Measurements from ENCODE around the gene TCF20.
A peak's percentile ranks its signal among the peaks of the same experiment; 100 is the strongest.

Gene TCF20

DNA sequence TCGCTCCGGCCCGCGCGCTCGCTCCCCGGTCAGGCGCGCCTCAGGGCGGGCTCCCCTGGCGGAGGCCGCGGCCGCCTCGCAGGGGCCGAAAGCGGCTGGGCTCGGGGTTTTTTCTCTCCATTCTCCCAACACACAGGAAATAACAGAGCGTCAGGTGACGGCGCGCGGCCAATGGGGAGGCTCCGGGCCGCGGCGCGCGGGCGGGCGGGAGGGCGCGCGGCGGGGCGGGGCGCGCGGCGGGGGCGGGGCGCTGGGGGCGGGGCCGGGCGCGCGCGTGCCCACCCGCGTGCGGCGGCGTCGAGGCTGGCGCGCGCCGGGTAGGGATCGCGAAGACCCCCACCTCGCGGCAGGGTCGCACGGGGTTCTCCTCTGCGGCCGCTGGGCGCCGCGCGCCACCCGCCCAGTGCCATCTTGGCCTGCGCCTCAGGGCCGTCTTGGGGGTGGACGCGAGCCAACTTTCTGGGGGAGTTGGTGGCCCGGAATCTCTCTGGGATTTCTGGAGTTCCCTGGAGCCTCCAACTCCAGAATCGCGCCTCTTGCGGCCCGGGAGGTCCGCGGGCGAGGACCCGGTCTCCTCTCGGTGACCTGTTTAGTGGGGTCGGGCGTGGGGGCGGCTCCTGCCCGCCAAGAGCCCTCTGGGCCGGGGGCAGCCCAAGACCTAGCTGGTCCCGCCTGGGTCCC, at the start of gene TCF20:
Gene TCF20, minus strand, starts transcription at position 144 of the 681 bp plus-strand sequence. CDS start 55,348 bp downstream, outside the sequence.
- DNase-seq, result peak; percentile 82

DNA sequence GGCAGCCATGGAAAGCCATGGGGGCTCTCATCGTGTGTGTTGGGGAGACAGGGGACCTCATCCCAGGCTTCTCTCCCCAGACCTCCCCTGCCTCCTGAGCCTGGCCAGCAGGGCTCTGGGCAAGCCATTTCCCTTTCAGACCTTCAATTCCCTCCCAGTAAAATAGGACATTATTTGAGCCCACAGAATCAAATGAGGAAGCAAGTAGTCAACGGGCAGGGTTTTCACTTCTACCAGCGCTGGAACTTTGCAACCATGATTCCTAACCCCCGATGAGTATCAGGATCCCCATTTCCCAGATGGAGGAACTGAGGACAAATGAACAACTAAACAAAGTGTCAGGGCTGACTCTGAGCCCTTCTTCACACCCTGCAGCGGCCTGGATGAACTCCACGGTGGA, 48.9 kb upstream of the TCF20 start:
- DNase-seq, result no peak

DNA sequence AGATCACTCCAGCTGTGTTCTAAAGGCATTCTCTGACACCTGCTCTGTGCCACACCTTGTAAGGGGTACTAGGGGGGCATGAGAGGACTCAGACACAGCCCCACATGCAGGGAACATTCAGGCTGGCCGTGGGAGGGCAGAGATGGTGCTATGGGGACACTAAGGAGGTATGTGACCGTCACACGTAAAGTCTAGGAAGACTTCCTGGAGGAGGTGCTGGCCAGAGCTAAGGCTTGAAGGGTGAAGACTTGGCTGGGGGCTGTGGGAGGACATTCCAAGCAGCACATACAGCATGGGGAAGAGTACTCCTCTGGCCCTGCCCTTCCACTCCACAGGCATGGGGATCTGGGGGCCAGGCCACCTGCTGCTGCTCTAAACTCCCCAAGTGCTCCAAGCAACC, 48.5 kb upstream of the TCF20 start:
- no peak for DNase-seq

DNA sequence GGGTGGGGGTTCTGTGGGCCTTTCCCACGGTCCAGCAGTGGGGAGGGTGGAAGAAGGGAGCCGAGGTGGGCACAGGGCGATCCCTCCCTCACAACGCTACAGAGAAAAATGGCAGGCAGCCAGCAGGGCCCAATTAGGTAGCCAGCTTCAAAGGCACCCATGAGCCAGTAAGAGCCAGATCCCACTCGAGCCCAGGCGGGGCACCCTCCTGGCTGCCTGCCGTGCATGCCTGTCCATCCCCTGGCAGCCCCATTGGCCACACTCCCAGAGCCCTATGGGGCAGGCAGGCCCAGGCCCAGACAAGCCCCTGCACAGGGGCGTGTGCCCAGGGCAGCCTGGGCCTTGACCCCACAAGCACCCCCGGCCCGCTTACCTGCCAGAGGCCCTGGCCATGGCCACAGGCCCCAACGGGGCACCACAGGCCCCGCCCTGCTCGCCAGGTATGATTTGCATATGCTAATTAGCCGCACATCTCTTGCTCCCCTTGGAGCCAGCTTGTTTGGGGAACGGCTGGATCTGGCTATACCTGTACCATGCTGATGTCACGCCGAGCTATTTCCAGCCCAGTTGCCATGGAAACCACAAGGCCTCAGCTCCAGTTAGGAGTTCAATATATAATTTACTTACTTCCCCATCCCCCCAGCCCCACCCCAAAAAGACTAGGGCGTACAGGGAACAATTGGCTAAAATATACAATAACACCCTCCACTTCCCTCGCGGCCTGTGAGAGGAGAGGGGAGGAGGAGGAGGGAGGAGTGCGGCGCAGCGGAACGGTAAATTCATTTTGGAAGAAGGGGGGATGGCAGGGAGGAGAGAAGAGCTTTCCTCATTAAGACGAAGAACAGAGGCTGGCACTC, 47.5 kb upstream of the TCF20 start:
- peak; percentile 50 for DNase-seq

DNA sequence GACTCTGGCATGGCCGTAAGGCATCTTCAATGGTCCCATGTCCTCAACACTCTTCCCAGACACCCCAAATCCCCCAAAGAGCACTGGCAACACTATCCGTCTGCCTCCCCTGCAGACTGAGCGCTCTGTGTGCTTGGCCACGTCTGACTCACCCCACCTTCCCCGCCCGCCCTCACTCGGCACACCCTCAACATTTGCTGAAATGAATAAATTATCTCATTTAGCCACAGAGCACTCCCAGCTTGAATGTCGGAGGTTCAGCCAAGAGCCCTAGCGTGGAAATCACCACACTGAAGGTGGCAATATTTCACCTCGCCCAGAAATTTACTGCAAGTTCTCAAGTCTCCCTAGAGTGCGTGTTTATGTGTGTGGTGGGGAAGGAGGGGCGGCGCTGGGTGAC, 46.6 kb upstream of the TCF20 start:
- no peak for DNase-seq

DNA sequence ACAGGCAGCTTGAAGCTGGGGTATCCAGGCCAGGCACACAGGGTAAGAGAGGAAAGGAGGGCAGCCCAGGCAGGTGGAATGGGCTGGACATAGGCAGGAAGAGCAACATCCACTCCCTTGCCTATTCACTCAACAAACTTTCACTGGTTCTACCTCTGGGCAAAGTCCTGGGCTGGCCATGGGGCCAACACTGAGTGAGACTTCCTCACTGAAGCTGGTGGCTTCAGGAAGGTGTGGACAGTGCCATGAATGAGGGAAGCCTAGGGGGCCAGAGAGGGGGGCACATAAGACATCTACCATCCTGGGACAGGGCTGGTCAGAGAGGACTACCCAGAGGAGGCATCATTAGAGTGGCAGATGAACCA, 44.9 kb upstream of the TCF20 start:
- no peak for DNase-seq

DNA sequence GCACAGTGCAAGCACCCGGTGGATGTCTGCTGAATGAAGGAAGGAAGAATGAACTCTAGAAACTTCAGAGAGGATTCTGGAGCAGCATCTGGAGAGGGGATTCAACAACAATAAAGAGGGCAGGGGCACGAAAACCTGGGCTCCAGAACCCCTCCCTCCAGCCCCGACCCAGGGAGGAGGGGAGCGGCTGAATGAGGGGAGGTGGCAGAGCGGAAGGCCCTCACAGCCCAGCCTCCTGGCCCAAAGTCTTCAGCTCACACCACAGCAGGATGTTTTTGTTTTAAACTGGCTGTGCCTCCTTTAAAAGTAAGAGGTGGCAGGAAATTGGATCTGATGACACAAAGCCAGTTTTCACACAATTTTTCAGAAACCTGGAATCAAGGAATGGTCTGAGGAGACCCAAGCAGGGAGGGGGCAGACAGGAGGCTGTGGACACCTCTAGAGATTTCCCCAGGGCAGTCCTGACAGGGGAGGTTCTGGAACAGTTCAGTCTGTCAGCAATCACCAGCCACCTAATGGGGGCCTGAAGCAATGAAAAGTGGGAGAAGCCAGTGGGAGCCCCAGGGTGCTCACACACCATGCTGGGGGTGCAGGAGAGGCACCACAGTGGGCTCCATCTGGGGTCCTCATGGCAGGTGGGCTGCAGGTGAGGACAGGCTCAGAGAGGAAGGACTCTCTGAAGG, 44.4 kb upstream of the TCF20 start:
- DNase-seq, result no peak

DNA sequence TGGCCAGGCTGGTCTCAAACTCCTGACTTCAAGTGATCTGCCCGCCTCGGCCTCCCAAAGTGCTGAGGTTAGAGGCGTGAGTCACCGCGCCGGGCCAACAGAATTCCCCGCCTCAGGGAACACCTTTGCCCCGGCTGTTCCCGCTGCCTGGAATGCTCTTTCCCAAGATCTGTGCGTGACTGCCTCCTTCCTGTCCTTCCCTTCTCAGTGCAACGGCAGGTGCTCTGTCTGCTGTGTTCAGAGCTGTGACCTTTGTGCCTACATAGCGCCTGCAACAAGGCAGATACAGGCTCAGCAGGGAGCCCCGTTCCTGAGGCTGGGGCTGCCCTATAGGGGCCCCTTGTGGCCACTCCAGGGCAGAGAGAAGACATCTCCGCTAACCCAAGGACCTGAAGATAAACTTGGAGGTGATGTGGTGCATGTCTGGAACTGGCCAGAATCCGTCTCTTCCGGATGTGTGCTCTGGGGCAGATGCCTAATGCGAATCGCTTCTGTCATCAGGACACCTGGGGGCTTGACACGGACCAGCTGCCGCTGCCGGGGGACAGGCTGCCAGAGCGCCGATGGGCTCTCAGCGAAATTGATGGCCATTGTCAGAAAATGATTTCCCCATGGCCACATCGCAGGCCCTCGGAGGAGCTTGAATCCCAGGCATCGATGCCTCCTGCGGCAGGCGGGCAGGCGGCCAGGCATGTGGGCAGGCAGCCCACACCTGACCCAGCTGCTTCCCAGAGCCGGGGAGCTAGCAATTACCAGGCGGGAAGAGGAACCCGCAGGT, 43.5 kb upstream of the TCF20 start:
- peak; percentile 51 for DNase-seq

DNA sequence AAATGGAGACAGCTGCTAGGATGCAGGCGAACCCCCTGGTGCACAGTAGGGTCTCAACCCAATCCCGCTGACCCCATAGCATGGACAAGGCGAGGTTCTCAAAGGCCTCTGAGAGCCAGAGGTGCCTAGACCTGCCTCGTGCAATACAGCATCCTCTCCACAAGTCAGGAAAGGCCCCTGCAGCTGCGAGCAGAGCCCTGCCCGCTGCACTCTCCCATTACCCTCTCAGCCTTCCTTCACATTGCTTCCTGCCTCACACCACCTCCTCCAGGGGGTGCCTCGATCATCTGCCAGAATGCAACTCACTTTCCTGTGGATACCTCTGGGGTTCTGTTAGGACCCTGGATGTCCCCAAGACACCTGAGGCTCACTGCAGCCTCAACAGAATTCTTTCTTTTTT, 42.8 kb upstream of the TCF20 start:
- DNase-seq, result no peak

DNA sequence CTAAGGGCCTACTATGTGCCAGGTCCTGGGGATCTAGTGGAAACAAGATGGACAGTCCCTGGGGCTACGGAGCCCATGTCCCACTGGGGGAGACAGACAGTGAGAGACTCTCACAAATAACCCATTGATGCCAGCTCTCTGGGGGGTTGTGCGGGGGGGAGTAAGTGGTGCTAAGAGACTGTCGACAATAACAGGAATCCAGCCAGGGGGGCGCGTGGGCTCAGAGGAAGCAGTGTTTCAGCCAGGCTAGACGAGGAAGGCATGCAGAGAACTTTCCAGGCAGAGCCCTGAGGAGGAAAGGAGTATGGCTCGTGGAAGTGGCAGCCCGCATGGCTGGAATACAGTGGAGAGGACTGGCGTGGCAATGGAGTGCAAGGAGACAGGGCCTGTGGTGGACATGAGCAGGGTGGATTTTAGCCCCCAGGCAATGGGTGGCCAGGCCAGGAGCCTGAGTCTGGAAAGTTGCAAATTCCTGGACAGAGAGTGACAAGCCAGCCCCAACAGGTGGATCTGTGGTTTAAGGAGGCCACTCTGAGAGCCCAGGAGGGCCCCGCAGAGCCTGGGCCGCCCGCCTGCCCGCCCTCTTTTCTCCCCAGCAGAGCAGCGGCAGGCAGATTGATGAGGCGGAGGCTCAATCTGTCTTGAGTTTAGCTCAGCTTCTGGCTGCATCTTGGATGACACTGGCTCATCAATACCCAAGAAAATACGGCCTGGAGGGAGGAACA, 40.0 kb upstream of the TCF20 start:
- peak; percentile 23 for DNase-seq

DNA sequence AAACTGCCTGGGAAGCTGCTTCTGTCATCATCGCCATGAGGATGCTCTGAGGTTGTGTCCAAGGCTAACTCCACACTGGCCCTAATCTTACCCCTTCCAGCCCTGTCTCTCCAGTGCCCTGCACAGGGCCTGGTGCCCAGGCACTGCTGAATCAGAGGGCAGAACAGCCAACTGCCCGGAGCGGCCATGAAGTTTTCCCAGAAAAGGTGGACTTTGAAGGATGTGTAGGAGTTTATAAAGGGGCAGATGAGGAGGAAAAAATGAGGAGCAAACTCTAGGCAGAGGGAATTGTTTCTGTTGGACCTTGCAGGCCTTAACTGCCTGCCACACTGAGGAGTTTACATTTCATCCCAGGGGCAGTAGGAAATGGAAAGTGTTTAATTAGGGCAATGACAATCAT, 39.4 kb upstream of the TCF20 start:
- DNase-seq, result no peak

DNA sequence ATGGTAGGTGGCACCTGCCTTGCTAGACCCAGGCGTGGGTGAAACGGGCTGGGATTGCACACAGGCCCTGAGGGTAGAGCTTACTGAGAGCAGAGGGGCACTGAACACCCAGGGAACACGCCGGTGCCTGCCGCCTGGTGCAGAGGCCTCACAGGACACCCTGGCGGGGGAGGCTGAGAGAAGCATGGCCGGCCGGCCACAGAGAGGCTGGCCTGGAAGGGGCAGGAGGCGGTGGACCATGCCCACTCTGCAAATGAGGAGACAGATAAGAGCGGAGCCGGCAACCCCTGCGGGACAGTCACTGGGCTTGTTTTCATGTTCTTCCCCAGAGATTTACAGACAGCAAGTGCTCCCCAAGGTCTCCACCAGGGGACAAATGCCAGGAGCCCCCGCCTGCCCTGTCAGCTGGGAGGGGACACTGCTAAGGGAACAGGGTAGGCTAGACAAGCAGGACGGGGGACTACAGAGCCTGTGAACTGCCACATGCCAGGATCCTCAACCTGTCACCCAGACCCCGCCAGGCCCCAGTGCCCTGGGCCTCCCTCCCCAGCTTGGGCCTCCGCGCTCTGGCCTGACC, 38.5 kb upstream of the TCF20 start:
- no peak for DNase-seq

DNA sequence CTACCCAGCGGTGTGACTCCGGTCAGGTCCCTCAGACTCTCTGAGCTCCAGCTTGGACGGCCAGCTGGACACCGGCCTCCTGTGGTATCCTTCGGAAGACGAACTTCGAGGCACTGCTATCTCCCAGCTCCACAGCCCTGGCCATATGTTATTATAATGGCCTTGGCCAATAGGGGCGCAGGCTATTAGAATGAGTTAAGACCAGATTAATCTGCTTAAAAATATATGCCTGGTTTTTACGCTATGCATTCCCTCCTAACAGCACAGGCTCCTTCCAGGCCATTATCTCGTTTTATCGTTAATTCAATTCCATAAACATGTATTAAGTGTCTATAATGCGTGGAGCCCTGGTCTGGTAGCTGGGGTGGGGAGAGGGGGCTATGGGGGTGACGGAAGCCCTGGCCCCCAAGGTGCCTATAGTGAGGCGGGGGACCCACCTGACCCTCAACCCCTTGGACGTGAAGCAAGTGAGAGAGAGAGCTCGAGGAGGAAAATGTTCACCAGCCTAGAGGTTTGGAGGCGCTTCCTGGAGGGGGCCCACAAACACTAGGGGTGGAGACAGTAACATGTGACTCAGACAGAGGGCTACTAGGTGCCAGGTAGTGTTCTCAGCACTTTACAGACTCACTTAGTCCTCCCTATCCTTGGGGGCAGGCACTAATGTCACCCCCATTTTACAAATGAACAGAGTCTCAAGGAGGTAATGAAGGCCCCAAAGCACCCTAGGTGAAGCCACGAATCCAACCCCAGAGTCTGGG, 37.5 kb upstream of the TCF20 start:
- DNase-seq, result no peak

DNA sequence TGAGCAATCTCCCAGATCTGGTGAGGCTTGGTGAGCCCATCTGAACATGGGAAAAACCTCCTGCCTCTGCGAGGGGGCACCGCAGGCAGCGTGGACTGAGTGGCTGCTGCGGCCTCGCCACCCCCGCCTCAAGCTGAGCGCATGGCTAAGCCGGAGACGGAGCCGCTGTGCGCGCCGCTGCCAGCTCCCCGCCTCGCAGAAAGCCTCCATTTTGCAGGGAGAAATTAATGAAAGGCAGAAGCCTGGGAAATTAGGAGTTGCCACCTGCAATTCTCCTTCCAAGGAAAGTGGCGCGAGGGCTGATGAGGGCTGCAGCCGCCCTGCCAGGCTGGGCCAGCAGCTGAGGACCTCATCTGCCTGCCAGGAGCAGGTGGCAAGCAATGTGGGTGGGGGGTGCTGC, 35.6 kb upstream of the TCF20 start:
- no peak for DNase-seq

DNA sequence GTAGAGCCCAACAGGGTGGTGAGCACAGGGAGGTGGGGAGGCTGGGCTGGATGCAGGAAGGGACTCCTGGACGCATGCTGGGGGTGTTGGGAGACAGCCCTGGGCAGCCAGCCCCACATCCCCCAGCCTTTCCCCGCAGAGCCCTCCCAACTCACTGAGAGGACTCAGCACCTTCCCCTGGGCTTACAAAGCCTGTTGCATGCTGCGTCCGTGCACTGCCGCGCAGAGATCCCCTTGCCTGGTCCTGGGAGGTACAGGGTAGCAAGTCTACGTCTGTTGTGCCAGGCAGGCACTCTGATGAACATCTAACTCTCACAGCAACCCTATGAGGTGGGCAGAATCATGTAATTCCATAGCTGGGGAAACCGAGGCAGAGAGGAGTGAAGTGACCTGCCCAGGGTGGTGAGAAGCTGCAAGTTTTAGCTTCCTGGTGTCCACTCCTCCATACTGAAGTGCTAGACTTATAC, 33.9 kb upstream of the TCF20 start:
- DNase-seq, result no peak

DNA sequence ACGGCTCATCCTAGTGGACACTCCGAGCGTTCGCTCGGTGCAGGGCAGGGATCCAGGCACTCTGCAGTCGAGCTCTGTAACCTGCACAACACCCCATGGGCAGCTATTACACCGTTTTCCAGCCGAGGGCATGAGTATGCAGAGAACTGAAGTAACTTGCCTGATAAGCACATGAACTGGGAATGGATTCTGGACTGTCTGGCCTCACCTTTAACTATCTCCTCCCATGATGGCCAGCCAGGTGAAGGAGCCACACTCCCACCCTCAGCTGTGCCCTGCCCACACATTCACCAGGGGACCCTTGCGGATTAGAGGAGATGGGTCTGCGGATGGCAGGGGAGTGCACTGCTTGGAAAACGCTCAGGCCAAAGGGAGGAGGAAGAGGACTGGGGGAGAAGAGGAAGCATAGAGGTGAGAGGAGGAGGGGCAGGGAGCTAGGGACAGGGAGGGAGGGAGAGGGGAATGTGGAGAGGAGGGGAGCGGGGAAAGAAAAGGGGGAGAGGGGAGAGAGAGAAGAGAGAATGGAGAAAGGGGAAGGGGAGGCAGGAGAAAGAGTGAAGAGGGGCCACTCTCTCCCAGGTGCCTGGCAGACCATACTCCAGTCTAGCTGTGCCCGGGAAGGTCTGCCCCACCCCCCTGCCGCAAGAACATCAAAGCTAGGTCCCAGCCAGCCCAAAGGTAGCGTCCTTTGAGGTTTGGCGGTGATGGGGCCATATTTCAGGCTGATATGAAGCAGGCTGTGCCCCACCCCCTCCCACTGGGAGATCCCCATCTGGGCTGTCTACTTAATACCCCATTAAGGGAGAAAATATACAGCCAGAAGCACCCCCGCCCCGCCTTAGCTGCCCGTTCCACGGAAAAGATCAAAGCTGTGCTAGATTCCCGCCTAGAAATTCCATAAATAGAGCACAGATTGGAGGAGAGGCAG, 33.2 kb upstream of the TCF20 start:
- DNase-seq, result peak; percentile 93

DNA sequence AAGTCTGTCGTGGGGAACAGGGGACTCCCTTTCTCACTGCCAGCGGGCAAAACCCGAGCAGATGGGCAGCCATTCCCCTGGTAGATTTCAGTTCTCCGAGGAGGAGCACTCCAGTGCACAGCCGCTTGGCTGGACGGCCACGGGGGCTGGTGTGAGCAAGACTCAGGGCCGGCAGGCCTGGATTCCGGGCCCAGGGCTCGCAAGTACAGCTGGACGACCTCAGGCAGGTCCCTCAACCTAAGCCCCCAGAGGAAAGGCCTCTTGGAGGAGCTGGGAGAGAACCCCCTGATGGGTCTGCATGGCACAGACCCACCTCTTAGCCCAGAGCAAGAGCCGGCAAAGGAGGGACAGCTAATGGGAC, 31.3 kb upstream of the TCF20 start:
- no peak for DNase-seq

DNA sequence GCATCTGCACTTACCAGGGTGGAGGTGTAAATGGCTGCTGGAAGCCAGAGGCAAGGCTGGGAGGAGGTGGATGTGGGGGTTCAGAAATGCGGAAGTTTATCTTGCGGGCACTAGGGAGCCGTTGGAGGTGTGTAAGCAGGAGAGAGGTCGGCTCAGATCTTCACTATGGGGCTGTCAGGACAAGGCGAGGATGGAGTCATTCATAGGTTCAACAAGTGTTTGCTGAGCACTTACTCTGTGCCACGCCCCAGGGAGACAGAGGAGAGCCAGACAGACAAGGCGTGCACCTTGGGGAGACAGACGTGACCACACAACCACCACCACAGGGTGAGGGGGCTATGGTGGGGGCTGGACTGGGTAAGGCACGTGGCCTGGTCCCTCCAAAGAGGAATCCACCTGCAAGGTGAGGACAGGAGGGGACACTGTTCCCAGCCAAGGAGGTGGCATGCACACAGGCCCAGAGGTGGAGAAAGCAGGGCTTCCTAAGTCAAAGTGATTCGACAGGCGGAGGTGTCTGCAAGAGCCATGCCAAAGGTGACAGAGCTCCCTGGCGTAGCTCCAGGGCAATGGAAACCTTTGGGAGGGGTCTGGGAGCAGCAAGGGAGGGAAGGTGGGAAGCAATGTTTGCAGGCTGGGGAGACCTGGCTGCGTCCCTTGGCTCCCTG, 30.8 kb upstream of the TCF20 start:
- DNase-seq, result peak; percentile 32

DNA sequence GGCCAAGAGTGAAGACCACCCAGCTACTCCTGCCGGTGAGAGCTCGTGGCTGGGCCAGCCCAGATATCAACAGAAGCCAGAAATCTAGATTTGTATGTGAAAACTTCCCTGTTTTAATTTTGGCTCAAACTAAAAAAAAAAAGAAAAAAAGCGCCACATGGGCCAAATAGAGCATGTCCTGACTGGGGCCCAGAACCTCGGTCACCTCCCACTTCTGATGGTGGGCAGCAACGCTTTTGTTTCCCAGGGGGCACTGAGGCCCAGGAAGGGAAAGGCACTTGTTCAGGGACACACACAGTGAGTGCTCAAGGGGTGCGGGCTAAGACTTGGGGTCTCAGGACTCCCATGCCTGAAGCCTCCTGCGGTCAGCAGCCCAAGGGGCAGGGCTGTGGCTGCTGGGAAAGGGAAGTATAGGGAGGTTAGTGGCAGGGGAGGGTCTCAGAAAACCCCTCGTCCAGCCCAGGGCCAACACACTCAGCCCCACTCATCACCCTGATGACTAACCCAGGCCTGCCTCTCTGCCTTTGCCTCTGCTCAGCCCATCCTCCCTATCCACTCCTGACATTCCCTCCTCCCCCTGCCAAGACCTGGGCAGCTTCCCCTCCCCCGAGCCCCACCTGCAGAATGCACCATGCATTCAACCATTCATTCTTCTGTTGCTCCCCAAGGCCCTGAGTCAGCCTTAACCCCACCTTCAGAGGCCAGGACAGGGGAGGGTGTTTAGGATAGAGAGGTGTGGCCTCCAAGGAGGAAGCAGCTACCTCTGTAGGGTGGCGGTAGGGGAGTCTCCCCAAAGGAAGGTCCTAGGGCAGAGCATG, 30.0 kb upstream of the TCF20 start:
- no peak for DNase-seq

Data from NCI-H2171 (cell line).